HG02798 (cell line): ENCODE measurements around the gene NUDT22.

Experiments used
- ATAC-seq: cut with Tn5 transposase; IDR thresholded peaks from one replicate; pipeline ENCODE4 v1.9.1; 2021; ENCODE audit warnings: mild to moderate bottlenecking; ENCODE audit not compliant: unreplicated experiment, poor library complexity

The NUDT22 gene

DNA sequence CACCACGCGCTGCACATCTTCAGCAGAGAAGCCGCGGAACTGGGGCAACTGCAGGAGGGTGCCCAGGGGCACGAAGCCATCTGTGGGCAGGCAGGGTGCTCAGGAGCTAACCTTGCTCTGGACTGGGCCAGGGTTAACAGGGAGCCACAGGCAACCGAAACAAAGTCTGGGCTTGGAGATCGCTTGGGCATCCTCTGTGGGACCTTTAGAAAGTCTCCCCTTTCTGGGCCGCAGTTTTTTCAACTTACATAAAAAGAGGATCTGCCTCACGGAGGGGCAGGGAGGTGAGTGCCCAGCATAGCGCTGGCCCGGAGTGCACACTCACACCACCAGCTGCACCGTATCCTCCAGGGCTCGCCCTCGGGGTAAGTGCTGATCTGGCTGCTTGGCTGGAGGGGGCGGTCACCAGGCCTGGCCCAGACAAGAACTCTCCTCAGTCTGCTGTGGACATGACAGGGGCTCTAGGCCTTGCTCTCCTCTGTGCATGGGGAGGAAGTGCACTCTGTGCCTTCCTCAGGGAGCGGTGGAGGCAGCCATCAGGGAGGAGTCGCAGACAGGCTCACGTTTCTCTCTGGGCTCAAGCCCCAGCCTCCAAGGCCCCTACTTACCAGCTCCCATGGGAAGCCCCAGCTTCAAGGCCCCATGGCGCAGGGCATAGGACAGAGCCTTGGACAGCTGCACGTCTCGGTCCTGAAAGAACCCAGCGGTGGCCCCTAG is 1.0 kb upstream of the NUDT22 start:
- ATAC-seq, result no peak

DNA sequence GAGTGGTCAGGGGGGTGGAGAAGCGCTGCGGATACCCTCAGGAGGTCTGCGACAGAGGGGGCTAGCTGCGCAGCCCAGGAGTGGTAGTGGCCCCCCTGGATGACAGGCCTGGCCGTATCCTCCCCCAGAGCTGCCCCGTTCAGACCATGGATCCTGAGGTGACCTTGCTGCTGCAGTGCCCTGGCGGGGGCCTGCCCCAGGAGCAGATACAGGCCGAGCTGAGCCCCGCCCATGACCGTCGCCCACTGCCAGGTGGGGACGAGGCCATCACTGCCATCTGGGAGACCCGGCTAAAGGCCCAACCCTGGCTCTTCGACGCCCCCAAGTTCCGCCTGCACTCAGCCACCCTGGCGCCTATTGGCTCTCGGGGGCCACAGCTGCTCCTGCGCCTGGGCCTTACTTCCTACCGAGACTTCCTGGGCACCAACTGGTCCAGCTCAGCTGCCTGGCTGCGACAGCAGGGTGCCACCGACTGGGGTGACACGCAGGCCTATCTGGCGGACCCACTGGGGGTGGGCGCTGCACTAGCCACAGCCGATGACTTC is 505 bp downstream of the NUDT22 start:
- ATAC-seq, result peak; percentile 33

- no peak for ATAC-seq
Measured at GRCh38 chr11:64227405-64227956, 1.4 kb downstream of the NUDT22 start.

DNA sequence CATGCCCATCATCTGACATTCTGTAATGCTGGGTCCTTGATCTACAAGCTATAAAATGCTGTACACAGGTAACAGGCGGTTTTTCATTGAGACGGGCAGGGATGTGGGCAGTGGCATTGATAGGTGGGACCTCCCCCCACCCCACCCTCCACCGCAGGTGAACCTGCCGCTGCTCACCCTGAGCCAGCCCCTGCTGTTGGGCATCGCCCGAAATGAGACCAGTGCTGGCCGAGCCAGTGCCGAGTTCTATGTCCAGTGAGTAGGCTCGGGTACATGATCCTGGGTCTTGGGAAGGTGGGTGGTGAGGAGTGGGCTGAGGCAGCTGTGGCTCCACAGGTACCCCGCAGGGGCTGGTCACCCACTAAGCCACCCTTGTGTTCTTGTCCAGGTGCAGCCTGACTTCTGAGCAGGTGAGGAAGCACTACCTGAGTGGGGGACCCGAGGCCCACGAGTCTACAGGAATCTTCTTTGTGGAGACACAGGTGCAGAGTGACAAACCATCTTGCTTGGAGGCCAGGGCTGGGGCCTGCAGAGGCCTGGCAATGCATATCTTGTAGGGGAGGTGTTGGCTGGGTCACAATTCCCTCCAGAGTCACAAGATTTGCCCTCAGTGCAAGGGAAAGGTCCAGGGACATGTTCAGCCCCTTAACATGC is 3.1 kb downstream of the NUDT22 start:
- ATAC-seq, result no peak

DNA sequence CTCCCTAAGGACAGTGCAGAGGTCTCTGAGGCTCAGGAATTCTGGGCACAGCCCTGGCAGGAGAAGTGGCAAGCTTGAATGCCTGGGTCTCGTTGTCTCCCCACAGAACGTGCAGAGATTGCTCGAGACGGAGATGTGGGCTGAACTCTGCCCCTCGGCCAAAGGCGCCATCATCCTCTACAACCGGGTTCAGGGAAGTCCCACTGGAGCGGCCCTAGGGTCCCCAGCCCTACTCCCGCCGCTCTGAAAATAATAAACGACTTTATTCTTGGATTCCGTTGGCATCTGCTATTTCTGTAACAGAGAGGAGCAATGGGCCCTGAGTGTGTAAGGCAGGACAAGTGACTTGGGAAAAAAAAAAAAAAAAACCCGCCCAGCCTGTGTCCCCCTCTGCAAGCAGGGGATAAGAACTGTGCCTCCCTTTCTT is 3.7 kb downstream of the NUDT22 start:
- no peak for ATAC-seq

GRCh38 chr11:64230171-64230984 is 4.3 kb downstream of the NUDT22 start, which contains the start of gene DNAJC4:
DNAJC4 (plus strand) TSS chr11:64230548; CDS start chr11:64230855, 307 bp downstream.
- peak; percentile 58 for ATAC-seq

DNA sequence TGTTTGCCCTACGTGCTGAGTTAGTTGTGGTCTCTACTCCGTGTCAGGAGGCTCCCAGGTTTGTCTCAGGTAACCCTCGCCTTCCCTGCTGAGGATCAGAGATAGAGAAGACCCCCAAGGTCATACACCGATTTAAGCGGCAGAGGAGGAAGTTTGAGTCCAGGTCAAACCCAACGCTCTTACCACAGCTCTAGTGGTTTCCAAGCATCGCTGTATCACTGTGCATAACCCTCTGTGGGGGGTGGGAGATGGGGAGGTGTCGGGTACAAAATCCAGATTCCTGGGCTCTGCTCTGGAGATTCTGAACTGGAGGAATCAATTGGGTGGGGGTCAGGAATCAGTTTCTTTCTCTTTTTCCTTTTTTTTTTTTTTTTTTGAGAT is 4.9 kb downstream of the NUDT22 start:
- no peak for ATAC-seq

GRCh38 chr11:64231546-64231945 is 5.5 kb downstream of the NUDT22 start:
- no peak for ATAC-seq

DNA sequence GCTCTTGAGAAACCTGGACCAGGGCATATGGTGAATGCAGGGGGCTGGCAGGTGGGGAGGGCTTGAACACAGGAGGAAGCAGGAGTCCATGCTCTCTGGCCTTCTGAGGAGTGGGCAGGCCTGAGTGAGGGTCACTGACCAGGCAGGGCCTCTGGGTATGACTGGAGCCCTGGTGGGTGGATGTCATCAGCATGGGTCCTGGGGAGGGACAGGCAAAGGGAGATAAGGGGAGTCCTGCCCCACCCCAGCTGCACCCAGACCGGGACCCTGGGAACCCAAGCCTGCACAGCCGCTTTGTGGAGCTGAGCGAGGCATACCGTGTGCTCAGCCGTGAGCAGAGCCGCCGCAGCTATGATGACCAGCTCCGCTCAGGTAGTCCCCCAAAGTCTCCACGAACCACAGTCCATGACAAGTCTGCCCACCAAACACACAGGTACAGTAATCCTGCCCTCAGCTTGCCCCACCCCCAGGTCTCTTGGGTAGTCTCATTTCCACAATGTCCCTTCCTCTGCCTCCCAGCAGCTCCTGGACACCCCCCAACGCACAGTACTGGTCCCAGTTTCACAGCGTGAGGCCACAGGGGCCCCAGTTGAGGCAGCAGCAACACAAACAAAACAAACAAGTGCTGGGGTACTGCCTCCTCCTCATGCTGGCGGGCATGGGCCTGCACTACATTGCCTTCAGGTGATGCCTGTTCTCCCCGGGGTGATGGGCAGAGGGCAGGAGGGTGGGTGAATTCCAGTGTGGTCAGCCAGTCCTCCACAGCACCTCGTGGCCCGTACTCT is 6.3 kb downstream of the NUDT22 start:
- no peak for ATAC-seq

DNA sequence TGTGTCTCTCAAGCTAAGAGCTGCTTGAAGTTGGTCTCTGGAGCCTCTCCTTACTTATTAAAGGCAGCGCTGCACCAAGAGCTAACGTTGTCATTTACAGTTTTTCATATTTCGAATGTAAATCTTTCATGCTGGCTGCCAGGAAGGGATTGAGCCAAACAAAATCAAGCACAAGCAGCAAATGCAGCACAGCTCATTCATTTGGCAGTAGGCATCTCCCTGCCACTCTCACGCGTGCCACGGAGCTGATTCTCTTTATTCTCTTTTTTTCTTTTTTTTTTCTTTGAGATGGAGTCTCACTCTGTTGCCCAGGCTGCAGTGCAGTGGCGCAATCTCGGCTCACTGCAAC is 6.9 kb downstream of the NUDT22 start:
- no peak for ATAC-seq

GRCh38 chr11:64233913-64234586 is 8.0 kb downstream of the NUDT22 start, which contains the start of gene VEGFB:
VEGFB (plus strand) TSS chr11:64234584; CDS start chr11:64234834, 250 bp downstream.
- ATAC-seq, result peak; percentile 55

GRCh38 chr11:64234647-64235379 is 8.7 kb downstream of the NUDT22 start:
- peak; percentile 30 for ATAC-seq

DNA sequence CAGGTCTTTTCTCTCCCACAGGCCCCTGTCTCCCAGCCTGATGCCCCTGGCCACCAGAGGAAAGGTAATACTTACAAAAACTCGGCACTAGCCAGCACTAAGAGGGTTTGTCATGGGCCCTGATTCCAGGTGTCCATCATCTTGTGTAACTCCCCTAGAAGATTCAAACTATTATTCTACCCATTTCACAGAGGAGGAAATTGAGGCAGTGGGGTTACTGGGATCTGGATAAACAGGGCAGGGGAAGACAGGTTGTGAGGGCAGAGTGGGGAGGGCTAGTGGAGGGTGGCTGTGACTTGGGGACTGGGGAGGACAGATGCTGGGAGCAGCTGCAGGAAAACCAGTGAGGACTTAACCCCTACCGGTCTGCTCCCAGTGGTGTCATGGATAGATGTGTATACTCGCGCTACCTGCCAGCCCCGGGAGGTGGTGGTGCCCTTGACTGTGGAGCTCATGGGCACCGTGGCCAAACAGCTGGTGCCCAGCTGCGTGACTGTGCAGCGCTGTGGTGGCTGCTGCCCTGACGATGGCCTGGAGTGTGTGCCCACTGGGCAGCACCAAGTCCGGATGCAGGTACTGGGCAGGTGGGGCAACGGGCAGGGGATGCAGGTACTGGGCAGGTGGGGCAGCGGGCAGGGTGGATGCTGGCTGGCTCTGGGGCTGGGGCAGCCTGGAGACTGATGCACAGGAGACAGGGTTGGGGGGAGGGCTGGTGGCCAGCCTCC is 9.5 kb downstream of the NUDT22 start:
- no peak for ATAC-seq

- no peak for ATAC-seq
Measured at GRCh38 chr11:64237484-64237951, 11.4 kb downstream of the NUDT22 start.

DNA sequence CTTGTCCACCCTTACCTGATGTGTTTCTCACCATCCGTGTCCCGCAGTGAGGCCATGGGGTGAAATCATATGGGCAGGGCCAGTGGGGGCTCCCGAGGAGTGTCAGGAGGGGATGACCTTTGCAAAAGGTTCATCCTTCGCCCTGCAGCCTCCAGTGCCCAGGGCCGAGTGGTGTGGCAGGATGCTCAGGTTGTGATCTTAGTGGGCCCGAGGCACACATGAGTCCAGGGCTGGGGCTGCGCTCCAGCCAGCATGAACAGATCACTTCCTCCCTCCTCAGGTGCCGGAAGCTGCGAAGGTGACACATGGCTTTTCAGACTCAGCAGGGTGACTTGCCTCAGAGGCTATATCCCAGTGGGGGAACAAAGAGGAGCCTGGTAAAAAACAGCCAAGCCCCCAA is 12.0 kb downstream of the NUDT22 start:
- ATAC-seq, result no peak

DNA sequence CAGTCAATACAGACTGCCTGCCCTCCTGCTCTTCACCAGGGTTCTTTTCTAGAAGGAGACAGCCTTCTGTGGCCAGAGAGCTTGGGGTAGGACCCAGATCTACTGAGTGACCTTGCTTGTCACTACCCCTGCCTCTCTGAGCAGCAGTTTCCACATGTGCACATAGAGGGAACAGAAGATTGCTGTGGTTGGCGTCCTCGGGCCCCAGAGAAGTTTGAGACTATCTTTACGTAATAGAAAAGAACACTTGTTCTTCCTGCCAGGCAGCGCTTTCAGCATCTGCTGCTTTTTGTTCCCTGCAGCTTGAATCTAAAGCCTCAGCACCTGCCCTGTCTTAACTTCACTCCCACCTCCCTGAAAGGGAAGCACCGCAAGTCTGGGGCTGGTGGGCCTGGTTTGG is 12.9 kb downstream of the NUDT22 start:
- ATAC-seq, result no peak

- ATAC-seq, result no peak
Measured at GRCh38 chr11:64239662-64240434, 13.8 kb downstream of the NUDT22 start.
